BJ (cell line): ENCODE results near the gene USH2A. TPM values are rescaled to one million over a fixed set of nuclear protein-coding genes. Genes with fewer than 3 reads are reported as not detected.

Experiments
- CTCF ChIA-PET: fragments of 350-600 bp; formaldehyde crosslinking; extraction: SDS; loops from one replicate; lab custom pipeline; 2021; ENCODE audit warnings: antibody characterized with exemption, inconsistent platforms; lab: Yijun Ruan, JAX
- POLR2A ChIA-PET: fragments of 300-600 bp; sonication (Branson Sonifier 250); formaldehyde crosslinking; extraction: SDS; loops from one replicate; lab custom pipeline; 2021; ENCODE audit warnings: antibody characterized with exemption; lab: Charles Lee
- DNase-seq: peaks from one replicate; pipeline ENCODE4 v3.0.0-alpha.2; 2011; ENCODE audit warnings: low read depth
- H3K27me3 ChIP-seq: 2 replicates; pipeline ENCODE4 v1.6.0; 2011; ENCODE audit warnings: low read length; ENCODE audit not compliant: control insufficient read depth, insufficient read depth
- H3K36me3 ChIP-seq: 2 replicates; pipeline ENCODE4 v1.5.1; 2011; ENCODE audit warnings: low read length; ENCODE audit not compliant: control insufficient read depth, insufficient read depth
- H3K4me3 ChIP-seq: 2 replicates; pipeline ENCODE4 v1.5.1; 2011; ENCODE audit warnings: low read depth, mild to moderate bottlenecking, control low read depth, low read length
- CTCF ChIP-seq: IDR thresholded peaks from 2 replicates; pipeline ENCODE4 v1.5.1; 2011; ENCODE audit warnings: low read depth, mild to moderate bottlenecking, control low read depth, inconsistent platforms, low read length, moderate library complexity; ENCODE audit not compliant: insufficient read depth
- polyA plus RNA-seq: library from polyadenylated mRNA; depleted of rRNA; stranded (reverse); fragments of >200 nt; gene quantifications from 2 replicates; pipeline ENCODE4 v1.2.3, GENCODE V29; 2011

USH2A gene
- polyA plus RNA-seq, 1 experiment = under 0.01 TPM

GRCh38 chr1:215594640-215595039 is 828.6 kb downstream of the USH2A start:
- DNase-seq = no peak
- ChIA-PET POLR2A (interaction anchor here (0.5 kb wide), 1 partner anchor 897 kb away, joined by 13 read pairs; no protein-coding TSS in a partner anchor), CTCF (no interaction called here)
- Histone ChIP-seq H3K4me3 (no peak overlapping the region), H3K27me3 (no peaks in the 10 kb centered on the region), H3K36me3 (no peaks in the 10 kb centered on the region)
- no peak for TF ChIP-seq CTCF

GRCh38 chr1:215590779-215591491 is 832.3 kb downstream of the USH2A start:
- H3K4me3 ChIP-seq = no peak overlapping the region
- TF ChIP-seq CTCF = no peak
- ChIA-PET CTCF (interaction anchor here (1.1 kb wide), 1 partner anchor 952 kb away, joined by 3 read pairs; no protein-coding TSS in a partner anchor), POLR2A (no interaction called here)
- H3K36me3 ChIP-seq = no peaks in the 10 kb centered on the region; the same call in 1 of the 2 replicates
- H3K27me3 ChIP-seq = no peaks in the 10 kb centered on the region
- no peak for DNase-seq

- ChIA-PET CTCF (no interaction called here), POLR2A (no interaction called here)
- no peaks in the 10 kb centered on the region; the same call in 1 of the 2 replicates for H3K36me3 ChIP-seq
These were observed 833.4 kb downstream of the USH2A start for GRCh38 chr1:215589650-215590435.

GRCh38 chr1:215584389-215584788 is 838.9 kb downstream of the USH2A start:
- ChIA-PET POLR2A (no interaction called here), CTCF (no interaction called here)
- no peak for DNase-seq
- no peak overlapping the region for H3K4me3 ChIP-seq
- no peak for TF ChIP-seq CTCF
- no peaks in the 10 kb centered on the region for H3K27me3 ChIP-seq
- no peaks in the 10 kb centered on the region; the same call in 1 of the 2 replicates for H3K36me3 ChIP-seq

More at GRCh38 chr1:215589650-215590435, 833.4 kb downstream of the USH2A start:
- no peak for TF ChIP-seq CTCF
- H3K27me3 ChIP-seq = no peaks in the 10 kb centered on the region
- no peak for DNase-seq
- H3K4me3 ChIP-seq = no peak overlapping the region

- no peak overlapping the region for H3K4me3 ChIP-seq
- DNase-seq = no peak
- ChIA-PET POLR2A (no interaction called here), CTCF (no interaction called here)
- no peak for TF ChIP-seq CTCF
- no peaks in the 10 kb centered on the region for H3K27me3 ChIP-seq
- H3K36me3 ChIP-seq = no peaks in the 10 kb centered on the region; the same call in 1 of the 2 replicates
These were observed 840.0 kb downstream of the USH2A start for GRCh38 chr1:215583185-215583749.
